NT2/D1 (cell line): Measurements from ENCODE around the gene ZDHHC8.

Experiments
- DNase-seq: peaks from one replicate; pipeline ENCODE4 v3.0.0-alpha.2; 2011; ENCODE audit warnings: low read depth, low spot score
- H3K27me3 ChIP-seq: 2 replicates; pipeline ENCODE4 v1.6.0; 2011; ENCODE audit warnings: mild to moderate bottlenecking; ENCODE audit not compliant: insufficient read length, insufficient read depth
- H3K36me3 ChIP-seq: 2 replicates; pipeline ENCODE4 v1.6.1; 2011; ENCODE audit warnings: mild to moderate bottlenecking, low read length, mixed read lengths; ENCODE audit not compliant: insufficient read depth, insufficient read length
- H3K4me1 ChIP-seq: 2 replicates; pipeline ENCODE4 v1.5.1; 2011; ENCODE audit not compliant: insufficient read depth, insufficient read length
- H3K4me3 ChIP-seq: 2 replicates; pipeline ENCODE4 v1.5.1; 2011; ENCODE audit warnings: low read depth; ENCODE audit not compliant: insufficient read length
- H3K9ac ChIP-seq: 2 replicates; pipeline ENCODE4 v1.6.0; 2011; ENCODE audit warnings: low read depth; ENCODE audit not compliant: insufficient read length
- H3K9me3 ChIP-seq: 2 replicates; pipeline ENCODE4 v1.5.1; 2011; ENCODE audit warnings: mild to moderate bottlenecking, low read length; ENCODE audit not compliant: insufficient read depth
- SUZ12 ChIP-seq: IDR thresholded peaks from 2 replicates; pipeline ENCODE4 v1.6.1; 2011; ENCODE audit not compliant: insufficient read length, insufficient read depth; ENCODE audit errors: extremely low read depth
- YY1 ChIP-seq: IDR thresholded peaks from 2 replicates; pipeline ENCODE4 v1.6.1; 2011; ENCODE audit not compliant: insufficient read length, insufficient read depth
- ZNF274 ChIP-seq: IDR thresholded peaks from 2 replicates; pipeline ENCODE4 v1.6.1; 2011; ENCODE audit warnings: mild to moderate bottlenecking, low read depth, low read length

ZDHHC8 gene

DNA sequence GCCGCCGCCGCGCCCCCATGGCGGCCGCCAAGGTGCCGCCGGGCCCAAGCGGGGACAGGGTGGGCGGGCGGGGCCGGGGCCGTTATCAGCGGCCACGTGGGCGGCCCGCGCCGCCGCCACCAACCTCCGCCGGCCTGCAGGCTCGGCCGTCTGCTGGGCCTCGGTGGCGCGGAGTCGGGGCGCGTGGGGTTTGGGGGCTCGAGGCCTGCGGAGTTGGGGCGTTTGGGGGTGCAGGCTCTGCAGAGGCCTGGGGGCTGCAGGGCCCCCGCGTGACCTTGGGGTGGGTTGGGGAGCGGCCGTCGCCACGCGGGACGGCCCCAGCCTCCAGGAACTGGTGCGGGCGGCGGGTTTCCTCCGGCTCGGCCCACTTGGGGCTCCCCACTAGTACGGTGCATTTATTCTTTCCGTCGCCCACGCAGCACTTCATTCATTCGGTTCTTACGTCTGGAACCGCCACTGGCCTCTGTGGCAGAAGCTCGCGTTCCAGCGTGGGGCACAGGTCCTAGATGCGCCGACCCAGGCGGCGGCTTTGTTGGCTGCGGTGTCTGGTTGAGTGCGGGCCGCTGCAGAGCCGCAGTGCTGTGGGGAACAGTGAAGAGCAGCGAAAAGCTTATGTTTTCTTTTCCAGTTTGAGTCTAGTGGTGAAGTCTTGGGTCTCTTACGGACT lies 13.8 kb upstream of the ZDHHC8 start:
- peak overlapping the region; percentile 98 for H3K9ac ChIP-seq
- TF ChIP-seq SUZ12 (no peak), YY1 (no peak), ZNF274 (no peak)
- no peaks in the 10 kb centered on the region for H3K9me3 ChIP-seq
- no peaks in the 10 kb centered on the region for H3K27me3 ChIP-seq
- DNase-seq: no peak
- peak overlapping the region; percentile 83 for H3K4me3 ChIP-seq
- H3K4me1 ChIP-seq: peaks cover 8% of the 10 kb centered on the region
- peaks cover 78% of the 10 kb centered on the region for H3K36me3 ChIP-seq

DNA sequence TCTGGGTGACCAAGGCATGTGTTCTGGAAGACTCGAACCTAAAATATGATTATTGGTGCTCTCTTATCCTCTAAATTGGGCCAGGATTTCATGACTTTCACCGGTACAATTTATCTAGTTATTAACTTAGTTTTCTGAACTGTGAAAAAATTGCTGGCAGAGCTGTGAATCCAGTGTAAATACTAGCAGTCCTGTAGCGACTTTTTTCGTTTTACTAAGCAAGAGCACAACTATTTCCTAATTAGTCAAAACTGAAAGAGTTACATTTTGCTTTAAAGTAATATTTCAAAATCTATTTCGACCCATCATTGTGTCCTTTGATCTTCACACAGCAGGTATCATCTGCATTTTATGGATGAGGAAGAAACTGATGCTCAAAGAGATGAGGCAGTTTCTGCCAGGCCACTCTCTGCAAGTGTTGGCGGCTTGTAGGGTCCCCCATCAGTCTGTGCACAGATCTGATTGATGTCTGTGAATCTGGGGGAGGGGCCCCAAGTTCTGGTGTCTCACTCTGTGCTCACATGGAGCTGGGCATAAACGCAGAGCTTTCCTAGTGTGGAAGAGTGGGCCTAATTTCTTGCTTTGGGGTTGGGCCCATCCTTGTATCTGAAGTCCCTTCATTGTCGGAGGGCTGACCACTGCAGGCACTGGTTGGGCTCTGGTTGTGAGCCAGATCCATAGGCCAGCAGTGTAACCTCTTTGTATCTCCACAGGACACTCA lies 13.1 kb upstream of the ZDHHC8 start:
- Histone ChIP-seq H3K4me3 (peak overlapping the region; percentile 83), H3K36me3 (peaks cover 76% of the 10 kb centered on the region), H3K9me3 (no peaks in the 10 kb centered on the region), H3K4me1 (peaks cover 8% of the 10 kb centered on the region), H3K27me3 (no peaks in the 10 kb centered on the region), H3K9ac (peak overlapping the region; percentile 98)
- no peak for DNase-seq
- no peak for TF ChIP-seq YY1
- no peak for TF ChIP-seq ZNF274
- TF ChIP-seq SUZ12: no peak

- Histone ChIP-seq H3K4me1 (peaks cover 6% of the 10 kb centered on the region), H3K9ac (peak overlapping the region; percentile 50)
These were observed 9.7 kb upstream of the ZDHHC8 start for GRCh38 chr22:20121856-20122415.

GRCh38 chr22:20123366-20124082 lies 8.1 kb upstream of the ZDHHC8 start:
- H3K27me3 ChIP-seq: no peaks in the 10 kb centered on the region
- H3K4me3 ChIP-seq: no peak overlapping the region
- TF ChIP-seq SUZ12: no peak
- TF ChIP-seq ZNF274: no peak
- no peak for TF ChIP-seq YY1
- no peak for DNase-seq
- peaks cover 91% of the 10 kb centered on the region for H3K36me3 ChIP-seq
- no peaks in the 10 kb centered on the region for H3K9me3 ChIP-seq
- H3K9ac ChIP-seq: no peak overlapping the region
- peaks cover 6% of the 10 kb centered on the region for H3K4me1 ChIP-seq

More at GRCh38 chr22:20121856-20122415, 9.7 kb upstream of the ZDHHC8 start:
- Histone ChIP-seq H3K36me3 (peaks cover 82% of the 10 kb centered on the region), H3K4me3 (no peak overlapping the region), H3K9me3 (no peaks in the 10 kb centered on the region), H3K27me3 (no peaks in the 10 kb centered on the region)
- no peak for DNase-seq
- TF ChIP-seq ZNF274 (no peak), SUZ12 (no peak), YY1 (no peak)

DNA sequence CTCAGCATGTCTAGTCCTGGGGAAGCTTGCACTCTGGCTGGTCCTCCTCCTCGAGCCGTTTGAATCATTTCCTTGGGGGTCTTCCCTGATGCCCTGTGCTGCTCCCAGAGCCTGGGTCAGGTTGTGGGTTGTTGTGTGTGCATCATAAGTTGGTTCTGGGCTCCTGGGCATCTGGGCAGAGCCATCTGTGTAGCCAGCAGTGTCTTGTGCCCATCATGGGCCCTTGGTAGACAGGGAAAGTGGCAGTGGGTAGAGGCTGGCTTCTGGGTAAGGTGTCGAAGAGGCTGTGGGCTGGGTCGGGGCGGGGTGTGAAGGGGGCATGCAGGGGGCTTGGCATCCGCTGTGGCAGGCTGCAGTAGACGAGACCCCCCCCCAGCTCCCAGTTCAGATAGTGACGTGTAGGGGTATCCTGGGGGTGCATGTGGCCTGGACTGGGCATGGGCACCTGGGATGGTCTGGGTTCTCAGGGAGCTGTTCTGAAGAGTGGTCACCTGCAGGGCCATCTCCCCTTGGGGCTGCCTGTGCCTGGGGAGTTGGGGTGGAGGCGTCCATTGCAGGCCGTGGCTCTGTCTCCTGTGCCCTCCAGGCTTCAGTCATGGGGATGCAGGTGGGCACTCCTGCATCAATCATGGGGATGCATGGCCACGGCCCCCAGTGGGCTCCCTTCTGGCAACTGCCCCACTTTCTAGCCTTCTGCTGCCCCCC lies 7.4 kb upstream of the ZDHHC8 start:
- peaks cover 88% of the 10 kb centered on the region for H3K36me3 ChIP-seq
- H3K9me3 ChIP-seq: no peaks in the 10 kb centered on the region
- TF ChIP-seq ZNF274 (no peak), SUZ12 (no peak), YY1 (no peak)
- no peak for DNase-seq
- no peak overlapping the region for H3K4me3 ChIP-seq
- peaks cover 6% of the 10 kb centered on the region for H3K4me1 ChIP-seq
- H3K27me3 ChIP-seq: no peaks in the 10 kb centered on the region
- H3K9ac ChIP-seq: no peak overlapping the region

DNA sequence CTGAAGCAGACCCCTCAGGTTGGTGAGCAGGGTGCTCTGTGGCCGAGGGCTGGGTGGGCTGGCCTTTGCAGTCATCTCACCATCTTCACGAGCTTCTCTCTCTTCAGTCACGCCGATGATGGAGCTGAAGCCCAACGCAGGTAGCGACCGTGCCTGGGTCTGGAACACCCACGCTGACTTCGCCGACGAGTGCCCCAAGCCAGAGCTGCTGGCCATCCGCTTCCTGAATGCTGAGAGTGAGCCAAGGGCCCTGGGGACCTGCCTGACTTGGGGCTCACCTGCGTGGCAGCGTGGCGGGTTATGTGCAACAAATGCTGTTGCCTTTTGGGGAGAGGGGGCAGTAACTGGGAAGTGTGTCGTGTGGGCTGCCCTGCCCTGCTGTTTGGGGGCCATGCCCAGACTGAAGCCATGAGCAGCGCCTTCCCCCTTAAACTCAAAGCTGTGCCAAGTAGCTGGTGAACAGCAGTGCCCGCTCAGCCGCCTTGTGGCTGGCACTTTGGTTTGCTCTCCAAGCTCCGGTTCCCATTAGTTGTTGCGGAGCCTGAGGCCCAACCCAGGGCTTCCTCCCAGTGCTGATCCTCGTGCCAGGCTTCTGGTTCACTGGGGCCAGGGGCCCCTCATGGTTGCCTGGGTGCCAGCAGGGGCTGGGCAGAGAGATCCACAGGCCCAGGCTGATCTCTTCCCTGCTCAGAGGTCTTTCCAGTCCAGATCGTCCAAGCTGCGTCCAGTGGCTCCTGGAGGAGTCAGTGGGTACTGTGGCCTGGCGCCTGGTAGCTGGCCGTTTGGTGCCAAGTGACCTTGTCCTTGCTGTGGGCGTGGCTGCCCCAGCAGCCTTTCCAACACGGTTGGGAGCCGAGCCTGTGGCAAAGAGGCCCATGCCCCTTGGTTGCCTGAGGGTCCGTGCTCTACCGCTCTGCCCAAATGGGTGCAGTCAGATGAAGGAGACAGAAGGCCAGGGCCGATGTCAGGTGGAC lies 6.1 kb upstream of the ZDHHC8 start:
- Histone ChIP-seq H3K27me3 (no peaks in the 10 kb centered on the region), H3K4me3 (no peak overlapping the region), H3K9ac (no peak overlapping the region), H3K9me3 (no peaks in the 10 kb centered on the region), H3K36me3 (peaks cover 77% of the 10 kb centered on the region), H3K4me1 (peaks cover 9% of the 10 kb centered on the region)
- TF ChIP-seq SUZ12 (no peak), ZNF274 (no peak), YY1 (no peak)
- DNase-seq: no peak
